Activated CD4-positive, alpha-beta T cell treated with anti-CD3 and anti-CD28 coated beads, Interleukin-2, amount 50 U/mL, for 16 hours (primary cell): Measurements from ENCODE around the gene SLC37A2.

Experiments used
- DNase-seq: peaks from one replicate; pipeline ENCODE4 v3.0.0-alpha.2; 2020

The SLC37A2 gene

DNA sequence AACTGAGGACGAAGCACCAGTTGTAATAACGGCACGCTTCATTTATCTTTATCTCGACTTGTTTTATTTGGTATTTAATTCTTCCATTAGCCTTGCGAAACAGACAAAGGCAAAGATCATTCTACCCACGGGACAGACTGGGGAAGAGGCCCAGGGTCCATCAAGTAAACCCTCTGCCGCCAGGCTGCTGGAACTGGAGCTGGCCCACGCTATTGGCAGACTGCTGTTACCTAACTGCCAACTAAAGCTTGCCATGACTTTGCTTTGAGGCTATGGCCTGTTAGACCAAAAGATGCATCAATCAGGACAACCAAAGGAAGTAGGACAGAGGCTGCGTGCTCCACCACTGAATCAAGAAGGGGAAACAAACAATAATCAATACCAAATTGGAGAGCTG, 49.1 kb downstream of the SLC37A2 start:
- no peak for DNase-seq

DNA sequence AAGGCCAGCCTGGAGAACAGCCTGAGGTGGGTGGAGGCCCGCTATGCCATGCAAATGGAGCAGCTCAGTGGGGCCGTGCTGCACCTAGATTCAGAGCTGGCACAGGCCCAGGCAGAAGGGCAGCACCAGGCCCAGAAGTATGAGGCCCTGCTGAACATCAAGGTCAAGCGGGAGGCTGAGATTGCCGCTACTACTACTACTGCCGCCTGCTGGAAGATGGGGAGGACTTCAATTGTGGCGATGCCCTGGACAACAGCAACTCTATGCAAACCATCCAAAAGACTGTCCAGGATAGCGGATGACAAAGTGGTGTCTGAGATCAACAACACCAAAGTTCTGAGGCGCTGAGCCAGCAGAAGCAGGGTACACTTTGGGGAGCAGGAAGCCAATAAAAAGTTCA, 51.4 kb downstream of the SLC37A2 start:
- no peak for DNase-seq

DNA sequence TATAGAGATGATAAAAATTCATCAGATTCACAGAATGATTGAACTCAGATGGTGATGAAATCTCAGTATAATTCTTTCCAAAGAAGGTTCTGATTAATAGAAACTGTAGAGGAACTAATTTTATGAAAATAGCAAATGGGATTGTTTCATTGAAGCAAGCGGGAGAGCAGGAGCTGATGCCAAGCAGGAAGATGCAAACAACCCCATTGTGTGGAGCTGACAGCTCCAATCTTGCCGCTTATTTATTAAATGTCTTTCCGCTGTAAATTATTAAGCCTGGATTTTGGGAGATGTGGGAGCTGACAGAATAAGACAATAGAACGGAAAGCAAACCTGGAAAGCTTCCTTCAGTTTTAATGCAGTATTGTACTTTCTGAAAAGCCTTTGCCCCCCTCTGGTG, 54.3 kb downstream of the SLC37A2 start:
- DNase-seq = no peak

- DNase-seq = no peak
Observed at GRCh38 chr11:125123194-125123946, 60.3 kb downstream of the SLC37A2 start.

DNA sequence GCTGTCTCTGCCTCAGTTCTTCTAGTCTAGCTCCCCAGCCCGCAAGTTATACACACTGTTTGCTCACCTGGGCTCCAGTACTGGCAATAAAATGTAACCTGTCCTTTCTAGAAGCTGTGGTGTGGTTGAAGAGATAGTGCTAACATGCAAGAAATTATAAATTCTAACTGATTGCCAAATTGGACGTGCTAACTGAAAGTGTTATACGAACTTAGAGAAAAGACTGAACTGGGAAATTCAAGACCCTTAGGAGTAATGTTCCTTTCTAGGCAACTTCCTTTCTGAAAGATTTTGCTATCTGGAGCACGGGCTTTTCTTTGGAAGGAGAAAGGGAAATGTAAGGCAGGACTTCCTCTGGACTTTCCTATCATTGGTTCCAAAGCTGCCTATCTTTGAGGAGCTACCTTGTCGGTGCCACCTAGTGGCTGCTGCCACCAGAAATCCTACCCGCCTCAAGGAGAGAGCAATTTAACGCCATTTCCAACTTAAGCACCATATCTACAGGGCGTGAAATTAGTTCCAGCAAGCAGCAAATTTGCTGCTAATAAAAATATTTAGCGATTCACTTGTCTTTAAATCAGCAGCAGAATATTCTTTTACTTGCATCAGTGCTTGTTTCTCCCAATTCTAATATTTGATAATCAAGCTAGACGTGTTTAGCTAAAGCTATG, 61.0 kb downstream of the SLC37A2 start:
- DNase-seq = peak; percentile 32

GRCh38 chr11:125124618-125124992, 61.5 kb downstream of the SLC37A2 start:
- DNase-seq = no peak

GRCh38 chr11:125128450-125128849, 65.3 kb downstream of the SLC37A2 start:
- no peak for DNase-seq

- no peak for DNase-seq
Observed at GRCh38 chr11:125129316-125129993, 66.3 kb downstream of the SLC37A2 start.

DNA sequence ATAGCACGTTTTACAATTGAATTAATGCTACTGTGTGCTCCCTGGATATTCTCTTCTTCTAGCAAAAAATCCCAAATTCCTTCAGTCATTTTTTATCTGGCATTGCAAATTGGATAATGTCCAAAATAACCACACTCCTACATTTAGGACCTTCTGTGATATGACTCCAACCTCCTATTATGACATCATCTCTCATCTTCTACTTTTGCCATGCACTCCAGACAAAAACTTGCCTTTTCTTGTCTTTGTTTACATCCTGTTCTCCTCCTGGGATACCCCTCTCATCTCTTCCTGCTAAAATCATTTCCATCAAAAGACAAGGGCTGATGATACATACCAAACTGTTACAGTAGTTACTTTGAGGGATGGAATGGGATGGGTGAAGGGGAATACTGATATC, 69.0 kb downstream of the SLC37A2 start:
- no peak for DNase-seq

GRCh38 chr11:125132596-125132995, 69.5 kb downstream of the SLC37A2 start:
- DNase-seq = no peak

GRCh38 chr11:125136001-125136400, 72.9 kb downstream of the SLC37A2 start:
- no peak for DNase-seq

DNA sequence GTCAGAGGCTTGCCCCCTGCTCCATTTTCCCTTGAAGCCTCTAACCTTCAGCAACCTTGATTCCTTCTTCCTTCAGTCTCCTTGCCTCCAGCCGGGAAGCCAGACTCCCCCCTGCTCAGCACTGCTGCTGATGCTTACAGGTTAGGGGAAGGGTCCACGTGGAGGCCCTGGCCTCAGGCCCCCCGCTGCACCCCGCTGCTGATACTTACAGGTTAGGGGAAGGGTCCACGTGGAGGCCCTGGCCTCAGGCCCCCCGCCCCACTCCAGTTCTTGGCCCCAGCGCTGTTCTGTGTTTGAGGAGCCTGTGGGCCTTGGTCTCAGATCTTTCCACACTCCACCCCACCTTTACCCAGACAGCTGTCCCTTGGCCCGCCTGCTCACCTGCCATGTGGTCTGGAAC, 75.9 kb downstream of the SLC37A2 start:
- no peak for DNase-seq

DNA sequence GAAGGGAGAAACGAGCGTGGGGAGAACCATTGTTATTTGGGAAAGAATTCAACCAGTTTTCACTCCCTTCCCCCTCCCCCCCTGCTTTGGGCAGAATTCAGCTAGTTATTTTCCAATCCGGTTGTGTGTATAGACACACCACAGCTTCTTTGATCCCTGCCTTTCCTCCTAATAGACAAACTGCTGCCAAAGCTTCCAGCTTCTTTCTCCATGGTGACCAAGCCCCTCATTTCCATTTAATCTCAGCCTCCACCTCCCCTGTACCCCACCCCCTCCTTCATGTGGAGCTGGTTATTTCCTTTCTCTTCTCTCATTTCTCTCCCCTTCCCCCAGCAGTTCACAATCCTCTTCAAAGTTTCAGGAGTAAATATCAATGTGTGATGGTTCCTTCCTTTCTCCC, 76.7 kb downstream of the SLC37A2 start:
- no peak for DNase-seq
